ENCODE data around the gene FZD7.

FZD7 gene

DNA sequence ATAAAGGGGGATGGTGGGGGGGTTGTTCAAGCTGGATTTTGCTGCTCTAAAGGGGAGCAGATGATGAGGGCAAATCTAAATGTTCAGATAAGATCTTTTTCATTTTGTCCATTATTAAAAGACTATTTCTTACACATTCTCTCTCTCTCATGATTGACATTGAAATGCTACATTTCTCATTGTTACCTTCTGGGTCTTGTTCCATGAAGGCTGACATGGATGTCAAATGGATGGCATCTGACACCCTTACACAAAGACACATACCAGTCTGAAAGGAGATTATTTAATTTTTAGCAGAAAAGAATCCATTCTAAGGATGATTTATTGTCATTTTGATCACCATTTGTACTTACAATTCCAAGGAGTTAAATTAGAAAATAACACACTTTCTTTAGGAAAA, 11.1 kb downstream of the FZD7 start:
- Histone ChIP-seq H3K18ac (ENCODE audit: low read length) (no peak overlapping the region), H3K4me2 (ENCODE audit: low read length) (no peak overlapping the region), H3K4me1 (ENCODE audit: control insufficient read depth, low read depth, low read length) (peaks cover 2% of the 10 kb centered on the region), H2BK5ac (ENCODE audit: low read length) (no peak overlapping the region), H4K5ac (ENCODE audit: low read length) (no peak overlapping the region), H3K56ac (ENCODE audit: low read length) (no peak overlapping the region), H2BK15ac (replicated peaks; ENCODE audit: low read depth) (no peak overlapping the region), H2BK120ac (ENCODE audit: low read depth, low read length) (no peak overlapping the region), H3K4ac (ENCODE audit: low read depth, low read length) (no peak overlapping the region), H3K36me3 (ENCODE audit: control insufficient read depth, insufficient read depth, low read length) (no peaks in the 10 kb centered on the region), H3K9ac (ENCODE audit: low read length) (no peak overlapping the region), H3K27ac (ENCODE audit: low read depth, low read length) (no peak overlapping the region), H4K8ac (ENCODE audit: low read depth, low read length) (no peak overlapping the region), H3K23ac (ENCODE audit: low read length) (no peak overlapping the region), H3K27me3 (ENCODE audit: insufficient read depth, low read length, poor library complexity) (no peaks in the 10 kb centered on the region), H3K79me2 (ENCODE audit: control insufficient read depth, insufficient read depth, low read length) (no peaks in the 10 kb centered on the region), H3K79me1 (ENCODE audit: low read length) (no peaks in the 10 kb centered on the region), H2AK5ac (ENCODE audit: low read length) (no peak overlapping the region), H3K4me3 (ENCODE audit: low read length) (no peak overlapping the region)
- DNase-seq = no peak

DNA sequence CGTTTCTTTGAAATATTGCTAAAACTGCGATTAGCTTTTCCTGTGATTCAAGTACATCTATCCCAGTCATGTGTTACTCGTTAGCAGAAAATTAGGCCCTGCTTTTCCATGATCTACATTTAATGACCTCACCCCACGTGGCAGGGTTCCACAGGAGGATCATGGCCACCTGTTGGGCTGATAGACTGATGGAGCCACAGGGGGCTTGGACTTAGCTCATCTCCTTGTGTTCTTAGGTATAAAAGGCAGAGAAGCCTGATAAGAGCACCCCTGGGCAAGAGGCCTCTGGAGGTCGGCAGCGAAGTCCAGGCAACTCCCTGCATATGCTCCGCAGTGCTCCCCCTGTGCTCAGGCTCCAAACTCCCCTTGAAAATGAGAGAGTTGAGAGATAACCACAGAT, 12.9 kb downstream of the FZD7 start:
- Histone ChIP-seq H4K8ac (ENCODE audit: low read depth, low read length) (no peak overlapping the region), H3K56ac (ENCODE audit: low read length) (no peak overlapping the region), H3K23ac (ENCODE audit: low read length) (no peak overlapping the region), H2BK5ac (ENCODE audit: low read length) (no peak overlapping the region), H3K4ac (ENCODE audit: low read depth, low read length) (no peak overlapping the region), H3K18ac (ENCODE audit: low read length) (no peak overlapping the region), H3K4me2 (ENCODE audit: low read length) (no peak overlapping the region), H3K79me2 (ENCODE audit: control insufficient read depth, insufficient read depth, low read length) (no peaks in the 10 kb centered on the region), H3K4me3 (ENCODE audit: low read length) (no peak overlapping the region), H3K27ac (ENCODE audit: low read depth, low read length) (no peak overlapping the region), H3K79me1 (ENCODE audit: low read length) (no peaks in the 10 kb centered on the region), H3K9ac (ENCODE audit: low read length) (no peak overlapping the region), H2BK15ac (replicated peaks; ENCODE audit: low read depth) (no peak overlapping the region), H3K4me1 (ENCODE audit: control insufficient read depth, low read depth, low read length) (peaks cover 2% of the 10 kb centered on the region), H3K27me3 (ENCODE audit: insufficient read depth, low read length, poor library complexity) (no peaks in the 10 kb centered on the region), H2AK5ac (ENCODE audit: low read length) (no peak overlapping the region), H3K36me3 (ENCODE audit: control insufficient read depth, insufficient read depth, low read length) (no peaks in the 10 kb centered on the region), H4K5ac (ENCODE audit: low read length) (no peak overlapping the region), H2BK120ac (ENCODE audit: low read depth, low read length) (no peak overlapping the region)
- no CpG with 5 or more reads among the region's 7 CpGs for WGBS (ENCODE audit: extremely low coverage, insufficient coverage, low lambda C conversion rate)
- peak; percentile 62 for DNase-seq

DNA sequence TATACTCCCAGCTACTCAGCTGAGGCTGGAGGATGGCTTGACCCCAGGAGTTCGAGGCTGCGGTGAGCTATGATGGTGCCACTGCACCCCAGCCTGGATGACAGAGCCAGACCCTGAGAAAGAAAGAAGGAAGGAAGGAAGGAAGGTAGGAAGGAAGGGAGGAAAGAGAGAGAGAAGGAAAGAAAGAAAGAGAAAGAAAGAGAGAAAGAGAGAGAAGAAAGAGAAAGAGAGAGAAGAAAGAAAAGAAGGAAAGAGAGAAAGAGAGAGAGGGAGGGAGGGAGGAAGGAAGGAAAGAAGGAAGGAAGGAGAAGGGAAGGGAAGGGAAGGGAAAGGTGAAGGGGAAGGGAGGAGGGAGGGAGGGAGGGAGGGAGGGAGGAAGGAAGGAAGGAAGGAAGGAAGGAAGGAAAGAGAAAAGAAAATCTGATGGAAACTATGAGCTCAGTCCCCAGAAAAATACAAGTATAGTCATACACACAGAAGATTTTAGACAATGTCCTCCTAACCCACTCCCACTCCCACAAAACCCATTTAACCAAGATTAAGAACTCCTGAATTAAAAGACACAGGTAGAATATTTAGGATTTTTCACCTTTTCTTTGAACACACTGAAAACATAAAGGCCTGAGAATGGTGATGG, 15.6 kb downstream of the FZD7 start:
- DNase-seq = no peak
- Histone ChIP-seq H2AK5ac (ENCODE audit: low read length) (no peak overlapping the region), H3K27me3 (ENCODE audit: insufficient read depth, low read length, poor library complexity) (no peaks in the 10 kb centered on the region), H3K4ac (ENCODE audit: low read depth, low read length) (no peak overlapping the region), H4K5ac (ENCODE audit: low read length) (no peak overlapping the region), H3K4me2 (ENCODE audit: low read length) (no peak overlapping the region), H2BK120ac (ENCODE audit: low read depth, low read length) (no peak overlapping the region), H3K4me1 (ENCODE audit: control insufficient read depth, low read depth, low read length) (peaks cover 6% of the 10 kb centered on the region), H3K4me3 (ENCODE audit: low read length) (no peak overlapping the region), H3K36me3 (ENCODE audit: control insufficient read depth, insufficient read depth, low read length) (no peaks in the 10 kb centered on the region), H3K79me2 (ENCODE audit: control insufficient read depth, insufficient read depth, low read length) (no peaks in the 10 kb centered on the region), H3K9ac (ENCODE audit: low read length) (no peak overlapping the region), H2BK15ac (replicated peaks; ENCODE audit: low read depth) (no peak overlapping the region), H3K23ac (ENCODE audit: low read length) (no peak overlapping the region), H3K79me1 (ENCODE audit: low read length) (no peaks in the 10 kb centered on the region), H3K18ac (ENCODE audit: low read length) (no peak overlapping the region), H3K56ac (ENCODE audit: low read length) (no peak overlapping the region), H2BK5ac (ENCODE audit: low read length) (no peak overlapping the region), H3K27ac (ENCODE audit: low read depth, low read length) (no peak overlapping the region), H4K8ac (ENCODE audit: low read depth, low read length) (no peak overlapping the region)
- no CpG with 5 or more reads among the region's 2 CpGs for WGBS (ENCODE audit: extremely low coverage, insufficient coverage, low lambda C conversion rate)

DNA sequence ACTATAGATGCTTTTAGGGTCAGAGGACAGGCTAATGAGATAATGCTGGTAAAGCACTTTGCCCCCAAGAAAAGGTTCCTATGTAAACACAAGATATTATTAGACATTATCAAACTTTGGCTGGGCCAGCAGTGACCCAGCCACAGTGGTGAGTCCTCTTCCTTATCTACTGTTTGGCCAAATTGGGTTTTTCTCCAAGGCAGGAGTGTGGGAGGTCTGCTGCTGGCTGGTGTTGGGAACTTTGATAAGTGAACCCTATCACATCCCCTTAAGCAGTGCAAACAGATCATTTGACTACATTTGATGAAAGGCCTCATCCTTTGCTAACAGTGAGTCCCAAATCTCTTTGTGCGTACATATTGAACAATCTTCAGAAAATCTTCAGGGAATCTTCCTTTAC, 16.2 kb downstream of the FZD7 start:
- no peak overlapping the region for H3K4me2 ChIP-seq (ENCODE audit: low read length)

DNA sequence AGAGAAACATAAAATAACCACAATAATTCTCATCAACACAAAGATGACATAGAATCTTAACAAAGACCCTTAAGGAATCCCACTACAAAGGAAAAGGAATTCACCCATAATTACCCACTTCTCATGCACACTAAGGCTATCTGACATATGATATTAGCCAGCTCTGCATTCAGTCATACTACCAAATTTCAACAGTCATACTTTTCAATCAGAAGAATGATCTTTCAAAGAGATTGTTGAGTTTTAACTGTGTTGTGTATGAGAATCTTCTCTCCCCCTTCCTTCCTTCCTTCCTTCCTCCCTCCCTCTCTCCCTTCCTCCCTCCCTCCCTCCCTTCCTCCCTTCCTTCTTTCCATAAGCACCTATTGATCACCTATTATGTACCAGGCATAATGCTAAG, 17.0 kb downstream of the FZD7 start:
- DNase-seq = no peak
- Histone ChIP-seq H2BK120ac (ENCODE audit: low read depth, low read length) (no peak overlapping the region), H3K79me2 (ENCODE audit: control insufficient read depth, insufficient read depth, low read length) (no peaks in the 10 kb centered on the region), H3K79me1 (ENCODE audit: low read length) (no peaks in the 10 kb centered on the region), H3K9ac (ENCODE audit: low read length) (no peak overlapping the region), H4K5ac (ENCODE audit: low read length) (no peak overlapping the region), H4K8ac (ENCODE audit: low read depth, low read length) (no peak overlapping the region), H3K23ac (ENCODE audit: low read length) (no peak overlapping the region), H3K4ac (ENCODE audit: low read depth, low read length) (no peak overlapping the region), H3K4me1 (ENCODE audit: control insufficient read depth, low read depth, low read length) (peaks cover 6% of the 10 kb centered on the region), H3K56ac (ENCODE audit: low read length) (no peak overlapping the region), H2BK5ac (ENCODE audit: low read length) (no peak overlapping the region), H3K4me3 (ENCODE audit: low read length) (no peak overlapping the region), H3K4me2 (ENCODE audit: low read length) (no peak overlapping the region), H2BK15ac (replicated peaks; ENCODE audit: low read depth) (no peak overlapping the region), H3K18ac (ENCODE audit: low read length) (no peak overlapping the region), H3K27ac (ENCODE audit: low read depth, low read length) (no peak overlapping the region), H3K27me3 (ENCODE audit: insufficient read depth, low read length, poor library complexity) (no peaks in the 10 kb centered on the region), H2AK5ac (ENCODE audit: low read length) (no peak overlapping the region), H3K36me3 (ENCODE audit: control insufficient read depth, insufficient read depth, low read length) (no peaks in the 10 kb centered on the region)

More for the DNA sequence above, 16.2 kb downstream of the FZD7 start:
- Histone ChIP-seq H2BK15ac (replicated peaks; ENCODE audit: low read depth) (no peak overlapping the region), H3K79me2 (ENCODE audit: control insufficient read depth, insufficient read depth, low read length) (no peaks in the 10 kb centered on the region), H3K36me3 (ENCODE audit: control insufficient read depth, insufficient read depth, low read length) (no peaks in the 10 kb centered on the region), H3K79me1 (ENCODE audit: low read length) (no peaks in the 10 kb centered on the region), H3K4me1 (ENCODE audit: control insufficient read depth, low read depth, low read length) (peaks cover 6% of the 10 kb centered on the region), H3K4ac (ENCODE audit: low read depth, low read length) (no peak overlapping the region), H4K8ac (ENCODE audit: low read depth, low read length) (no peak overlapping the region), H2BK120ac (ENCODE audit: low read depth, low read length) (no peak overlapping the region), H3K23ac (ENCODE audit: low read length) (no peak overlapping the region), H2AK5ac (ENCODE audit: low read length) (no peak overlapping the region), H3K27ac (ENCODE audit: low read depth, low read length) (no peak overlapping the region), H3K56ac (ENCODE audit: low read length) (no peak overlapping the region), H3K9ac (ENCODE audit: low read length) (no peak overlapping the region), H3K4me3 (ENCODE audit: low read length) (no peak overlapping the region), H3K27me3 (ENCODE audit: insufficient read depth, low read length, poor library complexity) (no peaks in the 10 kb centered on the region), H2BK5ac (ENCODE audit: low read length) (no peak overlapping the region), H4K5ac (ENCODE audit: low read length) (no peak overlapping the region), H3K18ac (ENCODE audit: low read length) (no peak overlapping the region)
- peak; percentile 62 for DNase-seq
- no CpG with 5 or more reads among the region's 1 CpG for WGBS (ENCODE audit: extremely low coverage, insufficient coverage, low lambda C conversion rate)

DNA sequence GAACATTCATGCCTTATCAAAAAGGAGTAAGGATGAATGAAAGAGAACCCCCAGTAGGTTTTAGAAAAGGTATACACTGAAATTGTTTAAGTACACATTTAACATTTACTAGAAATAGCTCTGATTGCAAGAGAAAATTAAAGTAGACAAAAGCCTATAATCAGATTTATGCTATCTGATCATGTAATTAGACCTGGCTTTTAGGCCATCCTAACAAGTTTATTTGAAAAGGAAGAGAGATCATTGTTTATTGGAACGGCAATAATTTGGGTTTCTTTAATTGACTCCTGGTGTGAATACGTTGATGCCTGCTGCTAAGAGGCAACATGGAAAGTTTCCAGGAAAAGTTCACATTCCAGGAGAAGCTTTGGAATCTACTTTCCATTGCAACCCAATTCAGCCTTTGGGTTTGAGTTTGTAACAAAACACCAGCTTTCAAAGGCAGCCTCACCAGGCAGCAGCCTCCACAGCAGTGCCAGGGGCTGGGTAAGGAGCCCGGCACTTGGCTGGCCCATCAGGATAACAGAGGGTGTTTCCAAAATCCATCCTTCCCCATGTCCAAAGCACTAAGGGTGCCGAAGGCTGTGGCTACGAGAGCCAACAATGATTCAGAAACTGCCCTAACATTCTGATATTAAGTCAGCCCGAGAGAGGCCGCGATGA, 18.0 kb downstream of the FZD7 start:
- H3K27ac ChIP-seq (ENCODE audit: low read depth, low read length) = no peak overlapping the region
- no peak overlapping the region for H4K8ac ChIP-seq (ENCODE audit: low read depth, low read length)
- WGBS (ENCODE audit: extremely low coverage, insufficient coverage, low lambda C conversion rate) = no CpG with 5 or more reads among the region's 8 CpGs
- no peak overlapping the region for H3K4me3 ChIP-seq (ENCODE audit: low read length)
- no peak overlapping the region for H3K4ac ChIP-seq (ENCODE audit: low read depth, low read length)
- H3K79me1 ChIP-seq (ENCODE audit: low read length) = no peaks in the 10 kb centered on the region
- H3K4me1 ChIP-seq (ENCODE audit: control insufficient read depth, low read depth, low read length) = peaks cover 4% of the 10 kb centered on the region
- H3K18ac ChIP-seq (ENCODE audit: low read length) = no peak overlapping the region
- no peak overlapping the region for H2BK15ac ChIP-seq (replicated peaks; ENCODE audit: low read depth)
- peak; percentile 65 for DNase-seq
- no peaks in the 10 kb centered on the region for H3K36me3 ChIP-seq (ENCODE audit: control insufficient read depth, insufficient read depth, low read length)
- H3K4me2 ChIP-seq (ENCODE audit: low read length) = no peak overlapping the region
- no peak overlapping the region for H3K23ac ChIP-seq (ENCODE audit: low read length)
- H3K27me3 ChIP-seq (ENCODE audit: insufficient read depth, low read length, poor library complexity) = no peaks in the 10 kb centered on the region
- no peak overlapping the region for H2AK5ac ChIP-seq (ENCODE audit: low read length)
- no peak overlapping the region for H3K9ac ChIP-seq (ENCODE audit: low read length)
- no peak overlapping the region for H2BK5ac ChIP-seq (ENCODE audit: low read length)
- no peak overlapping the region for H2BK120ac ChIP-seq (ENCODE audit: low read depth, low read length)
- no peak overlapping the region for H4K5ac ChIP-seq (ENCODE audit: low read length)
- no peak overlapping the region for H3K56ac ChIP-seq (ENCODE audit: low read length)
- H3K79me2 ChIP-seq (ENCODE audit: control insufficient read depth, insufficient read depth, low read length) = no peaks in the 10 kb centered on the region

All from mesendoderm (in vitro differentiated cells).